ENCODE results near the gene CACNA2D4.

CACNA2D4 gene

GRCh38 chr12:1800401-1801302 is 117.8 kb downstream of the CACNA2D4 start:
- no peak overlapping the region for H3K4me3 ChIP-seq (ENCODE audit: control insufficient read depth, low read depth, low read length)
- no peak for DNase-seq (ENCODE audit: low read depth)
- no peak for TF ChIP-seq CTCF (IDR thresholded peaks at IDR 0.05; ENCODE audit: control insufficient read depth, insufficient read depth, low read depth, low read length, missing control alignments)

GRCh38 chr12:1799882-1800400 is 118.5 kb downstream of the CACNA2D4 start:
- no peak for TF ChIP-seq CTCF (IDR thresholded peaks at IDR 0.05; ENCODE audit: control insufficient read depth, insufficient read depth, low read depth, low read length, missing control alignments)
- DNase-seq (ENCODE audit: low read depth): no peak
- H3K4me3 ChIP-seq (ENCODE audit: control insufficient read depth, low read depth, low read length): no peak overlapping the region

- no peak for DNase-seq (ENCODE audit: low read depth)
- TF ChIP-seq CTCF (IDR thresholded peaks at IDR 0.05; ENCODE audit: control insufficient read depth, insufficient read depth, low read depth, low read length, missing control alignments): no peak
- no peak overlapping the region for H3K4me3 ChIP-seq (ENCODE audit: control insufficient read depth, low read depth, low read length)
Measured at GRCh38 chr12:1799051-1799881, 119.2 kb downstream of the CACNA2D4 start.

GRCh38 chr12:1798641-1799020 is 119.8 kb downstream of the CACNA2D4 start:
- no peak overlapping the region for H3K4me3 ChIP-seq (ENCODE audit: control insufficient read depth, low read depth, low read length)
- DNase-seq (ENCODE audit: low read depth): no peak
- TF ChIP-seq CTCF (IDR thresholded peaks at IDR 0.05; ENCODE audit: control insufficient read depth, insufficient read depth, low read depth, low read length, missing control alignments): no peak

GRCh38 chr12:1797991-1798640 is 120.3 kb downstream of the CACNA2D4 start:
- TF ChIP-seq CTCF (IDR thresholded peaks at IDR 0.05; ENCODE audit: control insufficient read depth, insufficient read depth, low read depth, low read length, missing control alignments): no peak
- DNase-seq (ENCODE audit: low read depth): no peak
- H3K4me3 ChIP-seq (ENCODE audit: control insufficient read depth, low read depth, low read length): no peak overlapping the region

All from AG09309 (cell line).